Measurements from ENCODE around the gene KIAA0825.
"Not testable (repeated sequence)": the region's sequence is repeated elsewhere in the genome, so short reads cannot be mapped to it uniquely, and the experiment has no call there.

The KIAA0825 gene

GRCh38 chr5:94367900-94368299 lies 250.5 kb downstream of the KIAA0825 start:
- DNase-seq: no peak

GRCh38 chr5:94366811-94367210 lies 251.6 kb downstream of the KIAA0825 start:
- DNase-seq: no peak

GRCh38 chr5:94362857-94363256 lies 255.5 kb downstream of the KIAA0825 start:
- DNase-seq: no peak

GRCh38 chr5:94361832-94362796 lies 256.3 kb downstream of the KIAA0825 start:
- DNase-seq: no peak

GRCh38 chr5:94361161-94361560 lies 257.2 kb downstream of the KIAA0825 start:
- no peak for DNase-seq

- DNase-seq: no peak
Observed at GRCh38 chr5:94360382-94361130, 257.8 kb downstream of the KIAA0825 start.

- DNase-seq: no peak
Observed at GRCh38 chr5:94359880-94360279, 258.5 kb downstream of the KIAA0825 start.

- DNase-seq: no peak
Observed at GRCh38 chr5:94355811-94356210, 262.6 kb downstream of the KIAA0825 start.

- DNase-seq: not testable (repeated sequence)
Observed at GRCh38 chr5:94354837-94355485, 263.4 kb downstream of the KIAA0825 start.

GRCh38 chr5:94353605-94354004 lies 264.8 kb downstream of the KIAA0825 start:
- no peak for DNase-seq

- no peak for DNase-seq
Observed at GRCh38 chr5:94347130-94347529, 271.3 kb downstream of the KIAA0825 start.

GRCh38 chr5:94345257-94345656 lies 273.1 kb downstream of the KIAA0825 start:
- DNase-seq: no peak

- DNase-seq: no peak
Observed at GRCh38 chr5:94337617-94338016, 280.8 kb downstream of the KIAA0825 start.

- DNase-seq: no peak
Observed at GRCh38 chr5:94335936-94336335, 282.5 kb downstream of the KIAA0825 start.

- DNase-seq: no peak
Observed at GRCh38 chr5:94329115-94329514, 289.3 kb downstream of the KIAA0825 start.

GRCh38 chr5:94326586-94326985 lies 291.8 kb downstream of the KIAA0825 start:
- DNase-seq: no peak

GRCh38 chr5:94316916-94317838 lies 301.2 kb downstream of the KIAA0825 start:
- DNase-seq: no peak

- no peak for DNase-seq
Observed at GRCh38 chr5:94314460-94315131, 303.8 kb downstream of the KIAA0825 start.

GRCh38 chr5:94313696-94314095 lies 304.7 kb downstream of the KIAA0825 start:
- no peak for DNase-seq

- DNase-seq: no peak
Observed at GRCh38 chr5:94313188-94313587, 305.2 kb downstream of the KIAA0825 start.

- DNase-seq: no peak
Observed at GRCh38 chr5:94312298-94312697, 306.1 kb downstream of the KIAA0825 start.

- DNase-seq: no peak
Observed at GRCh38 chr5:94310833-94311232, 307.6 kb downstream of the KIAA0825 start.
